Measurements from ENCODE around the gene PROCA1. TPM values are rescaled to one million over a fixed set of nuclear protein-coding genes. Genes with fewer than 3 reads are reported as not detected.

PROCA1 gene
- 0.80 TPM for total RNA-seq
- 1 to 10 TPM; 3.0 to 5.5 (median 3.2) TPM for polyA plus RNA-seq (ENCODE audit: insufficient read depth in 1 of 8, insufficient read length in 8 of 8, low replicate concordance in 1 of 8)
- long read RNA-seq, donor 1 = 0 reads
- long read RNA-seq, donor 2 = 0 reads
- long read RNA-seq, donor 3, partial matches to known transcripts = 0 of 3 reads
- long read RNA-seq, donor 3, other reads (novel, unspliced or antisense) = 0 of 3 reads
- long read RNA-seq, donor 4 = 0 reads
- long read RNA-seq, donor 5, partial matches to known transcripts = 7,764 of 8,278 reads
- long read RNA-seq, donor 5, other reads (novel, unspliced or antisense) = 513 of 8,278 reads
- long read RNA-seq, donor 6, partial matches to known transcripts = 7,060 of 7,437 reads
- long read RNA-seq, donor 6, other reads (novel, unspliced or antisense) = 376 of 7,437 reads
- long read RNA-seq, donor 7, partial matches to known transcripts = 4,783 of 5,038 reads
- long read RNA-seq, donor 7, other reads (novel, unspliced or antisense) = 254 of 5,038 reads
- long read RNA-seq, donor 8 = 0 reads
- long read RNA-seq, donor 9, partial matches to known transcripts = 4,106 of 4,205 reads
- long read RNA-seq, donor 9, other reads (novel, unspliced or antisense) = 99 of 4,205 reads
- long read RNA-seq, donor 10, partial matches to known transcripts = 7,173 of 7,553 reads
- long read RNA-seq, donor 10, other reads (novel, unspliced or antisense) = 380 of 7,553 reads
- long read RNA-seq, donor 11 = 0 reads

GRCh38 chr17:28711723-28712031 is at the start of gene PROCA1:
Gene PROCA1, minus strand, starts transcription at chr17:28711888. Its CDS starts 228 bp downstream, at chr17:28711660.
- WGBS (ENCODE audit: insufficient coverage) = 1% methylated on average over 20 of the region's 20 CpGs
- Histone ChIP-seq H3K4me3 (ENCODE audit: low read length) (peak within 1 kb of the TSS; percentile 59), H3K36me3 (ENCODE audit: control insufficient read depth, insufficient read depth, low read length) (peaks cover 28% of the 10 kb centered on the region), H3K9me3 (replicated peaks; ENCODE audit: control insufficient read depth, low read depth, low read length) (no peaks in the 10 kb centered on the region), H3K27ac (ENCODE audit: low read length) (peak within 1 kb of the TSS; percentile 97), H3K4me1 (ENCODE audit: control insufficient read depth, insufficient read depth, low read length) (peaks cover 36% of the 10 kb centered on the region), H3K27me3 (ENCODE audit: control insufficient read depth, insufficient read depth, low read length) (no peaks in the 10 kb centered on the region)
- no peak for DNase-seq

- no peak overlapping the region for H3K4me3 ChIP-seq (ENCODE audit: low read length)
- DNase-seq = peak; percentile 39
- 28% methylated on average over 2 of the region's 9 CpGs for WGBS (ENCODE audit: insufficient coverage)
- no peaks in the 10 kb centered on the region for H3K9me3 ChIP-seq (replicated peaks; ENCODE audit: control insufficient read depth, low read depth, low read length)
- no peak overlapping the region for H3K27ac ChIP-seq (ENCODE audit: low read length)
- peaks cover 50% of the 10 kb centered on the region for H3K36me3 ChIP-seq (ENCODE audit: control insufficient read depth, insufficient read depth, low read length)
- no peaks in the 10 kb centered on the region for H3K27me3 ChIP-seq (ENCODE audit: control insufficient read depth, insufficient read depth, low read length)
- H3K4me1 ChIP-seq (ENCODE audit: control insufficient read depth, insufficient read depth, low read length) = no peaks in the 10 kb centered on the region
These were observed 49.2 kb upstream of the PROCA1 start for GRCh38 chr17:28760601-28761562.

DNA sequence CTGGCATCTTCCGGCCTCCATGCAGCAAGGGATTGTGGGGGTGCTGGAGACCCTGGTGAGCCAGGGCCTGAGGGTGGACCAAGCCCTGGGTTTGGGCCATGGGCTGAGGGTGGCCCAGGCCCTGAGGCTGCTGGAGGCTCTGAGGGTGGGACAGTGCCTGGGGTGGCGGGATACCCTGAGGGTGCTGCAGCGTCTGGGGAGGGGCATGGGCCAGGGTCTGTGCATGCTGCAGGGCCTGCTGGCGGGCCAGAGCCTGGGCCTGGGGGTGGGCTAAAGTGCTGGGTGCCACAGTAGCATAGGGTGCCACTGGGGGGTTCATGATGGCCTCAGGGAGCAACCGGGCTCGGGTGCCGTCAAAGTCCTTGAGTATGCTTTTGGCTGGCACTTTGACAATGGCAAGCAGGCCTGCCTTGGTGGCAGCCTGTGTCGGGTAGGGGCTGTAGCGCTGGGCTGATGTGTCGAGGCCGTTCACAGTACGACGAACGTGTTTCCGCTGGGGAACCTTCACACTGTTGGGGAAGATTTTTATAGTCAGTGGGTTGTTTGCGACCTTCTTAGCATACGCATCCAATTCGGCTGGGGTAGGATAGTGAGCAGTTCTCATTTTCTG is 47.7 kb upstream of the PROCA1 start:
- Histone ChIP-seq H3K4me1 (ENCODE audit: control insufficient read depth, insufficient read depth, low read length) (no peaks in the 10 kb centered on the region), H3K36me3 (ENCODE audit: control insufficient read depth, insufficient read depth, low read length) (peaks cover 42% of the 10 kb centered on the region), H3K27ac (ENCODE audit: low read length) (no peak overlapping the region), H3K9me3 (replicated peaks; ENCODE audit: control insufficient read depth, low read depth, low read length) (no peaks in the 10 kb centered on the region), H3K4me3 (ENCODE audit: low read length) (no peak overlapping the region), H3K27me3 (ENCODE audit: control insufficient read depth, insufficient read depth, low read length) (no peaks in the 10 kb centered on the region)
- 84% methylated on average over 15 of the region's 18 CpGs for WGBS (ENCODE audit: insufficient coverage)
- DNase-seq = no peak

GRCh38 chr17:28758411-28759121 is 46.9 kb upstream of the PROCA1 start:
- Histone ChIP-seq H3K4me3 (ENCODE audit: low read length) (no peak overlapping the region), H3K27me3 (ENCODE audit: control insufficient read depth, insufficient read depth, low read length) (no peaks in the 10 kb centered on the region), H3K27ac (ENCODE audit: low read length) (no peak overlapping the region), H3K4me1 (ENCODE audit: control insufficient read depth, insufficient read depth, low read length) (no peaks in the 10 kb centered on the region), H3K9me3 (replicated peaks; ENCODE audit: control insufficient read depth, low read depth, low read length) (no peaks in the 10 kb centered on the region), H3K36me3 (ENCODE audit: control insufficient read depth, insufficient read depth, low read length) (peaks cover 42% of the 10 kb centered on the region)
- 96% methylated on average over 28 of the region's 32 CpGs for WGBS (ENCODE audit: insufficient coverage)
- DNase-seq = no peak

DNA sequence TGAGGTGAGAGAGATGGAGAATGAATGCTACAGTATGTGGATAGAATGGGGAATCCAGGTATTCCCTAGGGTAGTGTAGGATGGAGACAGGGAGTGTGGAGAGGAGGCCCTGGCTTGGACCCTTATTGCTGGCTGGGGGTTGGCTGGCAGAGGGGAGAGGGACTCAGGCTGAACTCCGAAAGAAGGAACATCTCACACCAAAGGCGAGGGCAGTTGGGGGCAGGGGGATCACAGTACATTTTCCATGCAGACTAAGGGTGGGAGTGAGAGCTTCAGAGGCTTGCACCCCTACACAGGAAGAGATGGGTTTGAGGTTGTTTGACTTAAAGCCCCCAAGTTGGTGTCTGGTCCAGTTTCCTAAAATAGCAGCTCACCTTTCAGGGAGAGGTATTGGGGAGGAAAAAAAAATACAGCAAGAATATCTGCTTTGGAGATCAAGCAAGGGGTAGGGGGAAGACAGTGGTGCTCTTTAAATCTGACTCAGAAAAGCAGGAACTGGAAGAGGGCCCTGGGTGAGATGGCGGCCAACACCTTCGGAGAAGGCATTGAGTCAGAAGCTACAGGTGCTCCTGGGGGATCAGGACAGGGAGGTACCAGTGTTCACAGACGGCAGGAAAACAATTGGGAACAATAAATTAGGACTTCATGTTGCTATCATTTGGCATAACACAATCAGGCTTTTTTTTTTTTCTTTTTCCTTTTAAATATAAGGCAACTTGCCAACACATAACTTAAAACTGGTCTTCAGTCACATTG is 44.5 kb upstream of the PROCA1 start:
- H3K27me3 ChIP-seq (ENCODE audit: control insufficient read depth, insufficient read depth, low read length) = no peaks in the 10 kb centered on the region
- H3K27ac ChIP-seq (ENCODE audit: low read length) = no peak overlapping the region
- H3K4me3 ChIP-seq (ENCODE audit: low read length) = no peak overlapping the region
- 64% methylated on average over 2 of the region's 5 CpGs for WGBS (ENCODE audit: insufficient coverage)
- H3K9me3 ChIP-seq (replicated peaks; ENCODE audit: control insufficient read depth, low read depth, low read length) = no peaks in the 10 kb centered on the region
- peaks cover 38% of the 10 kb centered on the region for H3K36me3 ChIP-seq (ENCODE audit: control insufficient read depth, insufficient read depth, low read length)
- no peaks in the 10 kb centered on the region for H3K4me1 ChIP-seq (ENCODE audit: control insufficient read depth, insufficient read depth, low read length)
- DNase-seq = no peak

DNA sequence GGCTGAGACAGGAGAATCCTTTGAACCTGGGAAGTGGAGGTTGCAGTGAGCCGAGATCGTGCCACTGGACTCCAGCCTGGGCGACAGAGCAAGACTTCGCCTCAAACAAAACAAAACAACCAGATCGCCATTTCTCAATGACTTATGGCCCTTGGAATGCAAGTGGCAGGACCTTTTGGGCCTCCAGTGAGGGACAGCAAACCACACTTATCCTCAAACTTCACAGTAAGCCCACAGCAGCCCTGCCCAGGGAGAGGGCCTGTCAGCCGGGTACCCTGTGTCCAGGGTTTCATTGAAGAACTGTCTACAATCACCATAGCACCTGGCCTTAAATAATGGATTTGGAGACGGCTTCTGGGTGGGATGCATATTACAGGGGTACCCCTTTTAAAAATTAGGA is 43.8 kb upstream of the PROCA1 start:
- no peak for DNase-seq
- WGBS (ENCODE audit: insufficient coverage) = 97% methylated on average over 6 of the region's 7 CpGs
- Histone ChIP-seq H3K36me3 (ENCODE audit: control insufficient read depth, insufficient read depth, low read length) (peaks cover 45% of the 10 kb centered on the region), H3K4me1 (ENCODE audit: control insufficient read depth, insufficient read depth, low read length) (peaks cover under 1% of the 10 kb centered on the region), H3K9me3 (replicated peaks; ENCODE audit: control insufficient read depth, low read depth, low read length) (no peaks in the 10 kb centered on the region), H3K27me3 (ENCODE audit: control insufficient read depth, insufficient read depth, low read length) (no peaks in the 10 kb centered on the region), H3K4me3 (ENCODE audit: low read length) (no peak overlapping the region), H3K27ac (ENCODE audit: low read length) (no peak overlapping the region)

- no peaks in the 10 kb centered on the region for H3K27me3 ChIP-seq (ENCODE audit: control insufficient read depth, insufficient read depth, low read length)
- WGBS (ENCODE audit: insufficient coverage) = 89% methylated on average over 6 of the region's 10 CpGs
- peaks cover 53% of the 10 kb centered on the region for H3K36me3 ChIP-seq (ENCODE audit: control insufficient read depth, insufficient read depth, low read length)
- peaks cover 27% of the 10 kb centered on the region for H3K4me1 ChIP-seq (ENCODE audit: control insufficient read depth, insufficient read depth, low read length)
- H3K9me3 ChIP-seq (replicated peaks; ENCODE audit: control insufficient read depth, low read depth, low read length) = no peaks in the 10 kb centered on the region
- H3K4me3 ChIP-seq (ENCODE audit: low read length) = no peak overlapping the region
- H3K27ac ChIP-seq (ENCODE audit: low read length) = no peak overlapping the region
- DNase-seq = no peak
These were observed 40.1 kb upstream of the PROCA1 start for GRCh38 chr17:28751600-28752366.

- peaks cover 55% of the 10 kb centered on the region for H3K36me3 ChIP-seq (ENCODE audit: control insufficient read depth, insufficient read depth, low read length)
These were observed 38.7 kb upstream of the PROCA1 start for GRCh38 chr17:28750178-28751047.

More at GRCh38 chr17:28750178-28751047, 38.7 kb upstream of the PROCA1 start:
- peak; percentile 94 for DNase-seq
- Histone ChIP-seq H3K9me3 (replicated peaks; ENCODE audit: control insufficient read depth, low read depth, low read length) (no peaks in the 10 kb centered on the region), H3K4me1 (ENCODE audit: control insufficient read depth, insufficient read depth, low read length) (peaks cover 41% of the 10 kb centered on the region), H3K27me3 (ENCODE audit: control insufficient read depth, insufficient read depth, low read length) (no peaks in the 10 kb centered on the region), H3K27ac (ENCODE audit: low read length) (no peak overlapping the region), H3K4me3 (ENCODE audit: low read length) (no peak overlapping the region)
- WGBS (ENCODE audit: insufficient coverage) = 46% methylated on average over 13 of the region's 20 CpGs

All from muscle of leg (tissue), 16 donors.